Stimulated activated CD4-positive, alpha-beta T cell treated with anti-CD3 and anti-CD28 coated beads, Interleukin-1b, Interleukin-23, amount 100 ng/mL, for 4 hours (primary cell): ENCODE measurements around the gene KIAA0408.
"Not testable (repeated sequence)": the region's sequence is repeated elsewhere in the genome, so short reads cannot be mapped to it uniquely, and the experiment has no call there.

Source experiments
- DNase-seq, 2 donors: peaks; one replicate each; pipeline ENCODE4 v3.0.0-alpha.2; 2020; ENCODE audit warnings: low read depth in 2 of 2

KIAA0408 gene

GRCh38 chr6:127412016-127412415, 47.2 kb downstream of the KIAA0408 start:
- DNase-seq: not testable (repeated sequence)
